ENCODE results near the gene SPTBN4.
"Not testable (repeated sequence)": the region's sequence is repeated elsewhere in the genome, so short reads cannot be mapped to it uniquely, and the experiment has no call there.

The SPTBN4 gene

DNA sequence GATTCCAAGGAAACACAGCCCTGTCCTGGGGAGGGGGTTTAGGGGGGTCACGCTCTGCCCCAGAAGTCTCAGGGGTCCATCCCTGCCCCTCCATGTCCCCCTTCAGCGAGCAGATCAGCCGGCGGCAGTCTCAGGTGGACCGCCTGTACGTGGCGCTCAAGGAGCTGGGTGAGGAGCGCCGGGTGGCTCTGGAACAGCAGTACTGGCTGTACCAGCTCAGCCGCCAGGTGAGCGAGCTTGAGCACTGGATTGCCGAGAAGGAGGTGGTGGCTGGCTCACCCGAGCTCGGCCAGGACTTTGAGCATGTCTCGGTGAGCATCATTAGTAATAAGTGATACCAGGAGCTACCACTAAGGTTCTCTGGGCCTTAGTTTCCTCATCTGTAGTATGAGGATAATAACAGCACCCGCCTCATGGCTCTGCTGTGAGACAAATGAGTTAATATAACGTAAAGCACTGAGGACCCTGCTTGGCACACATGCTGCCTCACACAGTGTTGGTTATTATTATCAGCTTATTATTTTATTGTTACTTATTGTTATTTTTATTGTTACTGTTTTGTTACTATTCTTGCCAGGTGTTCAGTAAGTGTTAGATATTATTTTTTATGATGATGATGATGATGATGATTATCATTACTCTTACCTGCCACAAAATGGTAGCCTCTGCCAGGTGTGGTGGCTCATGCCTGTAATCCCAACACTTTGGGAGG, 89.3 kb downstream of the SPTBN4 start:
- ChIA-PET POLR2A (no interaction called here), CTCF (interaction anchor here (1.2 to 3.5 kb wide), 7 partner anchors 8 to 78 kb away, joined by 3 to 11 read pairs (median 4); no protein-coding TSS in a partner anchor)
- TF ChIP-seq, protein P1, sequence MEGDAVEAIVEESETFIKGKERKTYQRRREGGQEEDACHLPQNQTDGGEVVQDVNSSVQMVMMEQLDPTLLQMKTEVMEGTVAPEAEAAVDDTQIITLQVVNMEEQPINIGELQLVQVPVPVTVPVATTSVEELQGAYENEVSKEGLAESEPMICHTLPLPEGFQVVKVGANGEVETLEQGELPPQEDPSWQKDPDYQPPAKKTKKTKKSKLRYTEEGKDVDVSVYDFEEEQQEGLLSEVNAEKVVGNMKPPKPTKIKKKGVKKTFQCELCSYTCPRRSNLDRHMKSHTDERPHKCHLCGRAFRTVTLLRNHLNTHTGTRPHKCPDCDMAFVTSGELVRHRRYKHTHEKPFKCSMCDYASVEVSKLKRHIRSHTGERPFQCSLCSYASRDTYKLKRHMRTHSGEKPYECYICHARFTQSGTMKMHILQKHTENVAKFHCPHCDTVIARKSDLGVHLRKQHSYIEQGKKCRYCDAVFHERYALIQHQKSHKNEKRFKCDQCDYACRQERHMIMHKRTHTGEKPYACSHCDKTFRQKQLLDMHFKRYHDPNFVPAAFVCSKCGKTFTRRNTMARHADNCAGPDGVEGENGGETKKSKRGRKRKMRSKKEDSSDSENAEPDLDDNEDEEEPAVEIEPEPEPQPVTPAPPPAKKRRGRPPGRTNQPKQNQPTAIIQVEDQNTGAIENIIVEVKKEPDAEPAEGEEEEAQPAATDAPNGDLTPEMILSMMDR (IDR thresholded peaks at IDR 0.05; ENCODE audit: control extremely low read depth, extremely low read depth, low read depth, missing control alignments) = no peak
- DNase-seq (ENCODE audit: extremely low spot score) = no peak

DNA sequence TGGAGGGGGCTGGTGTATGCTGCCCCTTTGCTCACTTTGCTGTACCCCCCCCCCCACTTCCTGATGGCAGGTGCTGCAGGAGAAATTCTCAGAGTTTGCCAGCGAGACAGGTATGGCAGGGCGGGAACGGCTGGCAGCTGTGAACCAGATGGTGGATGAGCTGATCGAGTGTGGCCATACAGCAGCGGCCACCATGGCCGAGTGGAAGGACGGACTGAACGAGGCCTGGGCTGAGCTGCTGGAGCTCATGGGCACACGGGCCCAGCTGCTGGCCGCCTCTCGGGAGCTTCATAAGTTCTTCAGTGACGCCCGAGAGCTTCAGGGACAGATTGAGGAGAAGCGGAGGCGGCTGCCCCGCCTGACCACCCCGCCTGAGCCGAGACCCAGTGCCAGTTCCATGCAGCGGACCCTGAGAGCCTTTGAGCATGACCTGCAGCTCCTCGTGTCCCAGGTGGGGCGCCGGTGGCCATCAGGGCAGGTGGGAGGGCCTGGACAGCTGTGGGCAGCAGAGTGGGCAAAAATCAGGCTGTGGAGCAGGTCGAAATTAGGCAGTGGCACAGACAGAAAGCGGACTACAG, 90.2 kb downstream of the SPTBN4 start:
- TF ChIP-seq, protein P1 (IDR thresholded peaks at IDR 0.05; ENCODE audit: control extremely low read depth, extremely low read depth, low read depth, missing control alignments) = no peak
- CTCF ChIA-PET = interaction anchor here (1.2 to 3.5 kb wide), 4 partner anchors 8 to 46 kb away, joined by 3 to 11 read pairs (median 4); no protein-coding TSS in a partner anchor
- no peak for DNase-seq (ENCODE audit: extremely low spot score)
- POLR2A ChIA-PET = no interaction called here

DNA sequence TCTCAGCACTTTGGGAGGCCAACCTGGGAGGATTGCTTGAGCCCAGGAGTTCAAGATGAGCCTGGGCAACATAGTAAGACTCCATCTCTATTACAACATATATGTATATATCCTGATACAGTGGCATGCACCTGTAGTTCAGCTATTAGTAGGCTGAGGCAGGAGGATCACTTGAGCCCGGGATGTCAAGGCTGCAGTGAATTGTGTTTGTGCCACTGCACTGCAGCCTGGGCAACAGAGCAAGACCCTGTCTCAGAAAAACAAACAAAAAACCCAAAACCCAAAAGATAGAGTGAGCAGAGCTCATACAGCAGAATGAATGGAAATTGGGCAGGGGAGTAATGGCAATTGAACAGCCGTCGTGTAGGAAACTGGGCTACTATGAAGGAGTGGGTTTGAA, 92.6 kb downstream of the SPTBN4 start:
- ChIA-PET POLR2A (no interaction called here), CTCF (interaction anchor here (1.0 to 1.4 kb wide), 3 partner anchors 8 to 43 kb away, joined by 3 to 4 read pairs (median 3); no protein-coding TSS in a partner anchor)
- TF ChIP-seq, protein P1 (IDR thresholded peaks at IDR 0.05; ENCODE audit: control extremely low read depth, extremely low read depth, low read depth, missing control alignments) = no peak
- DNase-seq (ENCODE audit: extremely low spot score) = no peak

DNA sequence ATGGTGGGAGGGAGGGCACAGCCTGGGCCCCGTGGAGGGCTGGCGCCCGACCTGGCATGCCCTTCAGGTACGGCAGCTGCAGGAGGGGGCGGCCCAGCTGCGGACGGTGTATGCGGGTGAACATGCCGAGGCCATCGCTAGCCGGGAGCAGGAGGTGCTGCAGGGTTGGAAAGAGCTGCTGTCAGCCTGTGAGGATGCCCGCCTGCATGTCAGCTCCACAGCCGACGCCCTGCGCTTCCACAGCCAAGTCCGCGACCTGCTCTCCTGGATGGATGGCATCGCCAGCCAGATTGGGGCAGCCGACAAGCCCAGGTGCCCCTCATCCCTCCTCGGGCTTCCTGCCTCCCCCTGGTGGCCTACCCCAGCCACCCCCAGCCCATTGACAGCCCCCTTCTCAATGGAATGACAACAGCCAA, 93.3 kb downstream of the SPTBN4 start:
- TF ChIP-seq, protein P1 (IDR thresholded peaks at IDR 0.05; ENCODE audit: control extremely low read depth, extremely low read depth, low read depth, missing control alignments) = no peak
- POLR2A ChIA-PET = no interaction called here
- CTCF ChIA-PET = interaction anchor here (1.0 kb wide), 1 partner anchor 9 kb away, joined by 3 read pairs; no protein-coding TSS in a partner anchor
- DNase-seq (ENCODE audit: extremely low spot score) = no peak

DNA sequence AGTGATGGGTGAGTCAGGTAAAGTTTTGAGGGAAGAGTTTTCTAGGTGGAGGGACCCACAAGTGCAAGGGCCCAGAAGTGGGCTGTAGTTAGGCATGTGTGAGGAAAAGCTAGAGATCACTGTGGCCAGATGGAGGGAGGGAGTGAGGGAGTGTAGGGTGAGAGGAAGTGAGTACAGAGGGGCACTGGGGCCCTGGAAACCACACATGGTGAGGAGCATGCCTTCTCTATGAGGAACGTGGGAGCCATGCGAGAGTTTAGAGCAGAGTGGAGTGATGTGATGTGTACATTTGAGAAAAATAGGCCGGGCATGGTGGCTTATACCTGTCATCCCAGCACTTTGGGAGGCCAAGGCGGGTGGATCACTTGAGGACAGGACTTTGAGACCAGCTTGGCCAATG, 95.1 kb downstream of the SPTBN4 start:
- ChIA-PET CTCF (interaction anchor here (0.6 to 1.4 kb wide), 2 partner anchors 41 to 73 kb away, joined by 3 read pairs; no protein-coding TSS in a partner anchor), POLR2A (no interaction called here)
- TF ChIP-seq, protein P1 (IDR thresholded peaks at IDR 0.05; ENCODE audit: control extremely low read depth, extremely low read depth, low read depth, missing control alignments) = no peak
- DNase-seq (ENCODE audit: extremely low spot score) = no peak

DNA sequence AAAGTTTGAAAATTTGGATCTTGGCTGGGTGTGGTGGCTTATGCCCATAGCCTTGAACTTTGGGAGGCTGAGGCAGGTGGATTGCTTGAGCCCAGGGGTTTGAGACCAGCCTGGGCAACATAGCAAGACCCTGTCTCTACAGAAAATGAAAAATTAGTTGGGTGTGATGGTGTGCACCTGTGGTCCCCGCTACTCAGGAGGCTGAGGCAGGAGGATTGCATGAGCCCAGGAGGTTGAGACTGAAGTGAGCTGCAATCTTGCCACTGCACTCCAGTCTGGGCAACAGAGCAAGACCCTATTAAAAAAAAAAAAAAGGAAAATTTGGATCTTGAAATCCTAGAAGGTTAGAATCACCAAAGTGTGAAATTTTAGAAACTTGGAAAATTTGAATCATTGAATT, 97.7 kb downstream of the SPTBN4 start:
- DNase-seq (ENCODE audit: extremely low spot score); POLR2A ChIA-PET: not testable (repeated sequence)
- CTCF ChIA-PET = interaction anchor here (1.0 kb wide), 1 partner anchor 38 kb away, joined by 4 read pairs; no protein-coding TSS in a partner anchor

DNA sequence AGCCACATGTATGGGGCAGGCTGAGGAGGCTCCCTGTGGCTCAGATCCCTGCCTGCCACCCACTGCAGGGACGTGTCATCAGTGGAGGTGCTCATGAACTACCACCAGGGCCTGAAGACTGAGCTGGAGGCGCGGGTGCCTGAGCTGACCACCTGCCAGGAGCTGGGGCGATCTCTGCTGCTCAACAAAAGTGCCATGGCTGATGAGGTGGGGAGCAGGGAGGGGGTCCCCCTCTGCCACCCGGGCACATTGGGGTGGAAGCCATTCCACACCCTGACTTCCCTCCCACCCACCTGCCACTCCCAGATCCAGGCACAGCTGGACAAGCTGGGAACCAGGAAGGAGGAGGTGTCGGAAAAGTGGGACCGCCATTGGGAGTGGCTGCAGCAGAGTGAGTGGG, 98.6 kb downstream of the SPTBN4 start:
- no peak for DNase-seq (ENCODE audit: extremely low spot score)
- ChIA-PET POLR2A (no interaction called here), CTCF (no interaction called here)
- TF ChIP-seq, protein P1 (IDR thresholded peaks at IDR 0.05; ENCODE audit: control extremely low read depth, extremely low read depth, low read depth, missing control alignments) = no peak
